GM19025 (cell line): ENCODE results near the gene MAP3K4.

Experiments used
- ATAC-seq: cut with Tn5 transposase; IDR thresholded peaks from one replicate; pipeline ENCODE4 v1.9.1; 2021; ENCODE audit warnings: mild to moderate bottlenecking, low read depth, moderate library complexity; ENCODE audit not compliant: unreplicated experiment

MAP3K4 gene, protein sequence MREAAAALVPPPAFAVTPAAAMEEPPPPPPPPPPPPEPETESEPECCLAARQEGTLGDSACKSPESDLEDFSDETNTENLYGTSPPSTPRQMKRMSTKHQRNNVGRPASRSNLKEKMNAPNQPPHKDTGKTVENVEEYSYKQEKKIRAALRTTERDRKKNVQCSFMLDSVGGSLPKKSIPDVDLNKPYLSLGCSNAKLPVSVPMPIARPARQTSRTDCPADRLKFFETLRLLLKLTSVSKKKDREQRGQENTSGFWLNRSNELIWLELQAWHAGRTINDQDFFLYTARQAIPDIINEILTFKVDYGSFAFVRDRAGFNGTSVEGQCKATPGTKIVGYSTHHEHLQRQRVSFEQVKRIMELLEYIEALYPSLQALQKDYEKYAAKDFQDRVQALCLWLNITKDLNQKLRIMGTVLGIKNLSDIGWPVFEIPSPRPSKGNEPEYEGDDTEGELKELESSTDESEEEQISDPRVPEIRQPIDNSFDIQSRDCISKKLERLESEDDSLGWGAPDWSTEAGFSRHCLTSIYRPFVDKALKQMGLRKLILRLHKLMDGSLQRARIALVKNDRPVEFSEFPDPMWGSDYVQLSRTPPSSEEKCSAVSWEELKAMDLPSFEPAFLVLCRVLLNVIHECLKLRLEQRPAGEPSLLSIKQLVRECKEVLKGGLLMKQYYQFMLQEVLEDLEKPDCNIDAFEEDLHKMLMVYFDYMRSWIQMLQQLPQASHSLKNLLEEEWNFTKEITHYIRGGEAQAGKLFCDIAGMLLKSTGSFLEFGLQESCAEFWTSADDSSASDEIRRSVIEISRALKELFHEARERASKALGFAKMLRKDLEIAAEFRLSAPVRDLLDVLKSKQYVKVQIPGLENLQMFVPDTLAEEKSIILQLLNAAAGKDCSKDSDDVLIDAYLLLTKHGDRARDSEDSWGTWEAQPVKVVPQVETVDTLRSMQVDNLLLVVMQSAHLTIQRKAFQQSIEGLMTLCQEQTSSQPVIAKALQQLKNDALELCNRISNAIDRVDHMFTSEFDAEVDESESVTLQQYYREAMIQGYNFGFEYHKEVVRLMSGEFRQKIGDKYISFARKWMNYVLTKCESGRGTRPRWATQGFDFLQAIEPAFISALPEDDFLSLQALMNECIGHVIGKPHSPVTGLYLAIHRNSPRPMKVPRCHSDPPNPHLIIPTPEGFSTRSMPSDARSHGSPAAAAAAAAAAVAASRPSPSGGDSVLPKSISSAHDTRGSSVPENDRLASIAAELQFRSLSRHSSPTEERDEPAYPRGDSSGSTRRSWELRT (N-terminal part only)

DNA sequence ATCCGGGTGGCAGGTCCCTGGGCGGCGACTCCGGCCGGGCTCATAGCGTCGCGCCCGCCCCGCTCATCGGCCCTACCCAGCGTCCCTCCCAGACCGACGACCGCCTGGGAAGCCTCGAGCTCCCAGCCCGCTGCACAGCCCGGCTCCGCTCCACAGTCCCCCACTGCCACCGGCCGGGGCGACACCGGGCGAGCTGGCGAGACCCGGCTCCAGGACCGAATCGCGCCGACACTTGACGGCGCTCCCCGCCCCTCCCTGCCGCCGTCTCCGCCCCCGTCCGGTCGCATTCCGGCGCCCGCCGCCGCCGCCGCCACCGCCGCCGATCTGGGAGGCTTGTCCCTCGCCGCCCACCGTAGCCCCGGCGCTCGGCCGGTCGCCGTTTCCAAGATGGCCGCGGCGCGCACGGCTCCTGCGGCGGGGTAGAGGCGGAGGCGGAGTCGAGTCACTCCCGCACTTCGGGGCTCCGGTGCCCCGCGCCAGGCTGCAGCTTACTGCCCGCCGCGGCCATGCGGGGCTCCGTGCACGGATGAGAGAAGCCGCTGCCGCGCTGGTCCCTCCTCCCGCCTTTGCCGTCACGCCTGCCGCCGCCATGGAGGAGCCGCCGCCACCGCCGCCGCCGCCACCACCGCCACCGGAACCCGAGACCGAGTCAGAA, at the start of gene MAP3K4:
Gene MAP3K4 (plus strand): TSS at position 364 of the 655 bp plus-strand sequence. CDS start 163 bp downstream, at position 527.
- ATAC-seq, result peak; percentile 62

DNA sequence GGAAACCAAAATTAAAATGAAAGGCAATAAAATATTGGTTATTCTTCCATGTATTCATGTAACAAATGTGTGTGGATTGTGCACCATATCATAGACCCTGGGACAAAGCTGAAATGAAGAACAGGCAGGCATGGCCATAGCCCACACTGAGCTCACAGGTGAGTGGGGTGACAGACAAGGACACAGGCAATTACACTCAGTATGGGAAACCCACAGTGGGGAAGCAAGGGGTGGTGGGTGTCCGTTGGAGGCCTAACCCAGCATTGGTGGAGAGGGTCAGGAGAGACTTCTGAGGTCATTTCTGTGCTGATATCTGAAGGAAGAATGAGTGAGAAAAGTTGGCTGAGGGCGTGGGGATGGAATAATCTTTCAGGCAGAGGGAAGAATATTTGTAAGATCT, 47.6 kb upstream of the MAP3K4 start:
- no peak for ATAC-seq

DNA sequence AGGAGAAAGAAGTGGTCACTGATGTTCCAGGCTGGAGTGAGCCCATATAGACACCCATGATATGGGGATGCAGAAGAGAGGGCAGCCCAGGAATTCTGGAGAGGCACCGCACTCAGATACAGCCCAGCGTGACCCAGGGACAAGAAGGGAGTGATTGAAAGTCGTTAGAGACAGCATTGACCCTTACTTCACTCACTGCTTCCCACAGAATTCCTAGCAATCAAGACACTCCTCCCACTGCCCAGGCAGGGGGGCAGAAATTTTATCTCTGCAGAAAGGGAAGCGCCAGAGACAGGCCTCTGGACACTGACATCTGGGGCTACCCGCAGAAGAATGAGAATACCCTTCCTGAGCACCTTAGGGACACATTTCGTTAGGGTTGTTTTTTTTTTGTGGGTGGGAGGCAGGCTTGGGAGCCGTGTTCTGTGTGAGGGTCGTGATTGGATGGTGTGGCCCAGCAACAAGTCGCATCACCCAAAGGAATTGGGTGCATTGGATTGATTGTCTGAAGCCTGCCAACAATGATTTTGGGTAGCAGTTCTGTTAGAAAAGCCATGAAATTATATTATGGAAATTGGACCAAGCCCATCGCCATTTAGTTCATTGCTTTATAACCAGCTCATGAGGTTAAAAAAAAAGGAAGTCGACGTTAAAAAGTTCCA, 45.9 kb upstream of the MAP3K4 start:
- no peak for ATAC-seq

DNA sequence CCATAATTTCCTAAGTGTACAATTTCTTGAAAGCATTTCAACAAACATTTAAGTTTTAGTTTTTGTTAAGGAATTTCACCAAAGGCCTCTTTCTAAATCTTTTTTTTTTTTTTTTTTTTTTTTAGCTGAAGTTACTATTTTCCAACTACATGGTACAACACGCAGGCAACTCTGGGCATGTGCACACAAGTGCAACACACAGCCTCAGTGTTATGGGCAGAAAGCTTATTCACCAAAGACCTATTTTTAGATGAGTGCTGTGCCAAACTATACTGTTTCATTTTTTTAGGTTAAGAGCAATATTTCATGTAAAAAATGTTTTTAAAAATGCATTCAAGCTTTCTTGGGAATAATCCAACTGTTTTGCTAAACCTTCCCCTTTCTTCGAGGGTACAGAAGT, 42.0 kb upstream of the MAP3K4 start:
- no peak for ATAC-seq

DNA sequence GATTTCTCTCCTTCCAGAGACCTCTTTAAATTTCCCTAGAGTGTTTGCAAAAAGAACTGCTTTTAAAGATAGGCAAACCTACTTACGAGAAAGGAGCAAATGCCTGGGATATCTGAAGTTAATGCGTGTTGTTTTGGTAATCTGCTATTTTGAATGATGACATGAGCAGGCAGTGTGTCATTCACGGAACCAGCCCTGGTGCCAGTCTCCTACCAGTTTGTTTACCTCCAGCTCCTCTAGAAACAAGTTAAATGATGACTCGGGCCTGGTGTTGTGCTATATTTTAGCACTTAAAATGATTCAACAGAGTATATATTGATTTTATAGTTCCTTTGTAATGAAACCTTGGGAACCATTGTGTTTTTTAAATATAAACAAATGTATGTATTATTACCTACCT, 41.1 kb upstream of the MAP3K4 start:
- no peak for ATAC-seq

DNA sequence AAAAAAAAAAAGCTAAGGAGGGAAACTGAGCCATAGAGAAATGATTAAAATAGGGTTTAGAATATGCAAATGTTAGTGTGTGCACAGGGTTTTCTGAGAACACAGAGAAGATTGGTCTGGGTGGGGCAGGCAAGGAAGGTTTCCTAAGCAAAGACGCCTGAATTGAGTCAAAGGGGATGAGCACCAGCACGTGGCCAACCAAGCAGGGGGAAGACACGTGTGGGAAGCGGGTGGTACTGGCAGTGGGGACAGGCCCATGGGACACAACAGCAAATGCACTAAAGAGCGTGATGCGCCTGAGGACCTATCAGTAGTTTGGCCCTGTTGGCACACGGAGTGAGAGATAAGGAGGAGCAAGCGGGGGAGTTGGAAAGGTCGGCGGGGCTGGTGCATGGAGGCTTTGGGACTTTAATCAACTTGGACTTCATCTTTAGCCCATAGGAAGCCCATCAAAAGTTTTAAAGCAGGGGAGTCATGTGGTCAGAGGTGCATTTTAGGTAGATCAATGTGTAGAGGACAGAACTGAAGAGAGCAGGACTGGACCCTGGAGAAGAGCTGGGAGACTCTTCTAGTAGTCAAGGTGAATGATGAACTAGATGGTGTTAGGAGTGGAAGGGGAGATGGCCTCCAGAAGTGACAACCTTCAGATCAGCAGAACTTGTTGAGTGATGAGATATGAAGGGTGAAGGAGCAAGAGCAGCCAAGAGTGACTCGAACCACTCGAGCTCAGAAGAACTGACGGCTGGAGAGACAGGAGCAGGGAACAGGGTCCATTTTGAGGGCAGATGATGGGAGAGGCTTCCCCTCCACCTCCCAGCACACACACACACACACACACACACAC, 40.2 kb upstream of the MAP3K4 start:
- ATAC-seq, result no peak

DNA sequence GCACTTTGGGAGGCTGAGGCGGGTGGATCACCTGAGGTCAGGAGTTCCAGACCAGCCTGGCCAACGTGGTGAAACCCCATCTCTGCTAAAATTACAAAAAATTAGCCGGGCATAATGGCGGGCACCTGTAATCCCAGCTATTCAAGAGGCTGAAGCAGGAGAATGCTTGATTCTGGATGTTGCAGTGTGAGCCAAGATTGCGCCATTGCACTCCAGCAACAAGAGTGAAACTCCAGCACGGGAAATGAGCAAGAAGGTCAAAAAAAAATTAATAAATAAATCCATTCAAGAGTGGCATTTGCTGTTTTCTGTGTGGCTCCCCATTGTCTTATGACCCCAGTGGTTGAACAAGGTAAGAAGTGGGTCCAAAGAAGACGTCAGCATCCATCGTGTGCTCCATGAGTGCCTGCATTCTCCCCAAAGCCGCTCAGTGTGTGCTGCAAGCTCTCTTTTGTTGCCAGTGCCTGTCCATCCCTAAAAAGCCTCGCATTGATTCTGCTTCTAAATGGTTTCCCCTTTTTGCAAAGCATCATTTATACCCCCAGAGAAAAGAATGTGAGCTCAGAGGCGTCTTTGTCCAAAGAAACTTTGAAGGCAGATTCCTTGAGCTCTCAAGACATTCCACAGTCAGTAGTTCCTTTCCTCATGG, 38.8 kb upstream of the MAP3K4 start:
- ATAC-seq, result no peak

DNA sequence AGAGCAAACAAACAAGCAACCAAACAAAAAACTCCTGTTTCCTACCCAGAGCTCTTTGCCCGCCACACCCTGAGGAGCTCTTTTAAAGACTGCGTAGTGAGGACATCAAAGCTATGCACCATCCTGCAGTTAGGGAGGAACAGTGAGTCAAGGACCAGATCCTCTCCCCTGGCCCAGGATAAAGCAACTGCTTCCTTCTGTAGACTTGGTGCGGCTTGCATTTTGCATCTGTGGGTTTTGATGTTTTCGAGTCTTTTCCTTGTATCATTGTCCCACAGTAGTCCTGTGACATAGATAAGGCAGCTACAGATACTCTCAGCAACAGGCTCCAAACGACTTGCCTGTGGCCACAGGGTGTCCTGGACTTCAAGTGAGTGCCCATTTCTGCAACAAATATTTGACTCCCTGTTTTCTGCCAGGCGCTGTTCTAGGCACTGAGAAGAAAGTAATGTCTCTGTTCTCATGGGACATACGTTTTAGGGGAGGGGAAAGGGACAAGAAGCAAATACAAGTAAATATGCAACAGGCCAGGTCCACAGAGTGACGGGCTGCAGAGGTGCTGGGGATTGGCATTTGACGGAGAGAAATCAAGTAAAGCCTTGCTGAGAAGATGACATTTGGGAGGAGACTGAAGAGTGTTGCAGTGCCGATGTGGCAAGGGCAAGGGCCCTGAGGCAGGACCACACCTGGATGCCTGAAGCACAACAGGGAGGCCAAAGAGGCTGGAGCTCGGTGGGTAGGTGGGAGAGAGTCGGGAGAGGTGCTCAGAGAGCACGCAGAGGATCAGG, 35.9 kb upstream of the MAP3K4 start:
- ATAC-seq, result no peak

DNA sequence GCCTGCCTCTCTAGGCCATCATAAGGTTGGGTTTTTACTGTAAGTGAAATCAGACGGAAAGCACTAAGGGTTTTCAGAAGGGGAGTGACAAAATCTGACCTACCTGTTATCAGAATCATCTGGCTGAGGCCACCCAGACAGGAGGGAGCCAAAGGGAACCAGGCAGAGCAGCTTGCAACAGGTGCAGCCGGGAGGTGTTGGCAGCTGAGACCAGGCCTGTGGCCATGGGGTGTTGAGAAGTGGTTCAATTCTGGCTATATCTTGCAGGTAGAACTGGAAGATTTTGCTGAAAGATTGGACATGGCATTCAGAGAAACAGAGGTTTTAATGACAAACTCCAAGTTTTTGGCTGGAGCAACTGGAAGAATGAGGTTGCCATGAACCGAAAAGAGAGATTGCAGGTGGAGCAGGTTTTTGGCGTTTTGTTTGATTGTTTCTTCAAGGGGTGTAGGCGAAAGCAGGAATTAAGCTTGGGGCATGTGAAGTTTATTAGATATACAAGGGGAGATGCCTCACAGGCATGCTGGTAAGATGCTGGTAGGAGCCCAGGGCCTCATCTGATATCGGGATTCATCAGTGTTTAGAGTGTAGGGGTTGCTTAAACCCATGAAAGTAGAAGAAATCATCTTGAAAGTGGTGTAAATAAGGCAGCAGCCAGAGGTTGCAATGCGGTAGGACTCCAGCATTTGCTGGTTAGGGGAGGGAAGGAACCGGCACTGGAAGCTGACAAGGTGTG, 35.1 kb upstream of the MAP3K4 start:
- no peak for ATAC-seq

DNA sequence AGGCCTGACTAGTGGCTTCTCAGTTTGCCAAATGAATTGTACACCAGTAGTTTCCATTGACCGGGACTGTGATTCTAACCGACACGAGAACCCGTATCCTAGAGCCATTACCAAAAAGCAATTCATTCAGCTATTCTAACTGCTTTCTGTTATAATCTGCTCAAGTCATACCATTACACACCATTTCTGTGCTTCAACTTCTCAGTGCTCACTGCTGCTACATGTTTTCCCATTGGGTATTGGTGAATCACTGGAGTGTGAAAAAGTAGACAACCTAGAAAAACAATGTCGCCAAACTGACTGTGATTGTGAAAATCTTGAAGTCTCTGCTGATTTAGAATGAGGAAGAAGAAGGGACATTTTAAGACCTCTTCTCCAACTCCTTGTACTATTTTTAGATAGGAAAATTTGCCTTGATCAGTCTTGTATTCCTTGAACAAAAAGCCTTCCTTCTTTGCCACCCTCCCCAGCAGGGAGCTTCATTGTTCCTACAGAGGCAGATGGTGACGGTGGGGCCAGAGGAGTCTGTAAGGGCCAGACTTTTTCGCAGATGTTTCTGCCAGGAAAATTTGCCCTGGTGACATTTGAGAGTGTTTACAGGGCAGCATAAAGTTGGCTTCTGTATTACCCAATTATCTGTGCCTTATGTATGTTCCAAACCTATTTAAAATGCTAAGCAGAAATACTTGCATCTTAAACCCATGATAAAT, 31.7 kb upstream of the MAP3K4 start:
- ATAC-seq, result no peak

DNA sequence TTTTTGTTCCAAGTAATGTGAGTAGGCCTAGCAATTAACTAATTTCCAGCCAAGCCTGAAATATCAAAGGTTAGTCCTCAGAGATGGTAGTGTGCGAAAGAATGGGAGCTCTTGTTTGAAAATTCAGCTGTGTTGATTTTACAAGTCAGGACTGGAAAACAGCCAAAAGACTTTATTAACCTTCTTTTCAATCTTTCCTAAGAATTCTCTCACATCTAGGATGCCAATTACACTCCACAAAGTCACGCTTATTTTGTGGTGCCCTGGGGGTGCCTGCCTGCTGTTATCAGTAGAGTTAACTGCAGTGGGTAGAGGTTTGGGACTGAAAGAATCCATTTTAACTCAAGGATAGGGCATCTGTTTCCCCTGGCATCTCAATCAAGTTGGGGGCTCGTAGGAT, 30.7 kb upstream of the MAP3K4 start:
- no peak for ATAC-seq

DNA sequence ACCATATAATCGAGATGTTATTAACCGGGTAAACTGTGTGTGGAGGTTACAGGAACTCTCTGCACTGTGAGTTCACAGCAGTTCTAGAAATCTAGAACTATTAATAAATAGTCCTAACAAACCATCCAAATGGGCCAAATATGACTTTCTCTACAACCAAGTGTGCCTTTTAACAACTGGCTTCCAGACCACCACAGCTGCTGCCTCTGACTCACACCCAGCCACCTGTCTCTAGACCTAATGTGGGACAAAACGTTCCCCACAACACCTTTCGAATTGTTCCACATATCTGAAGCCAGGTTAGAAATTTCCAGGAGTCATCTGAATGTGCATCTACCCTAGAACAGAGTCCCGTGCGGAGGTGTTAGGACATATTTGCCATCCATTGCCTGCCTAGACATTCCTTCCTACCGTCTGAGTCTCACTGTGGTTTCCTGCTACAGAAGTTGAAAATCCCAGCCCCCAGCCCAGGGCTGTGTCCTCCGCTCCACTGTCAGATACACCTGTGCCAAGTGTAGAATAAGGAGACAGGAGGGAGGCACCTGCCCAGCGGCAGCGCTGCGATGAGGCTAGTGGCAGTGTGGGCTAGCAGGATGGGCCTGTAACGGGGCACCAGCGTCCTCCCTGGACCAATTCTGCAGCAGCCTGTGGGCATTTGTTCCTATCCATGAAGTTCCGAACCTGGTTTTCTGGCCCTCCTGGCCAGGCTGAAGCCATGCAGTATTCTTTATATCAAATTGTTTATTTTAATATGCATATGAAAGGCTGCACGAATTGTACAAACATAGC, 28.5 kb upstream of the MAP3K4 start:
- no peak for ATAC-seq

DNA sequence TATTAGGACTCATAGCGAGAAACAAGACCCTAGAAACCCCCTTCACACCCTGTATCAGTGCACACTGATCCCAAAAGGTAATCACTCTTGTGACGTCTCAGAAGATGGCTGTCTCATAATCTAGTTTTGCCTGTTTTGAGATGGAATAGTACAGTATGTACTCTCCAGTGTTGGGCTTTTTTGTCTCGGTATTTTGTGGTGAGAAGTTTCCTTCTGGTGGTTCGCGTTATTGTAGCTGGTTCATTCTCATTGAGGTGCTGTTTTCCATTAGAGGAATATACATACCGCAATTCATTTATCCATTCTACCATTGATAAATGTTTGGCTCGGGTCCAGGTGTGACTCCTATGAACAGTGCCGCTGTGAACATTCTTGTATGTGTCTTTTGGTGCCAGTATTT, 27.9 kb upstream of the MAP3K4 start:
- ATAC-seq, result no peak

DNA sequence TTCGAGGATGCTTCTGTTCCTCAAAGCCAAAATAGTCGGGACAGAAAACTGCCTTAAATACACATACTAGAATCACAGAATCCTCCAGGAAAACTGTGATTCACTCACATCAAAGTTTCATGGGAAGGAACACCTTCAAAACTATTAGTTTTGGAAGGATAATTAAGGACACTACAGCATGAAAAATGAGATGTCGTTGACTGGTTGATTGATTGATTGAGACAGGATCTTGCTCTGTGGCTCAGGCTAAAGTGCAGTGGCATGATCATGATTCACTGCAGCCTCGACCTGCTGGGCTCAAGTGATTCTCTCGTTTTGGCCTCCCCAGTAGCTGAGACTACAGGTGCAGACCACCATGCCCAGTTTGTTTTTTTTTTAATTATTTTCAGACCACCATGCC, 25.7 kb upstream of the MAP3K4 start:
- ATAC-seq, result no peak

DNA sequence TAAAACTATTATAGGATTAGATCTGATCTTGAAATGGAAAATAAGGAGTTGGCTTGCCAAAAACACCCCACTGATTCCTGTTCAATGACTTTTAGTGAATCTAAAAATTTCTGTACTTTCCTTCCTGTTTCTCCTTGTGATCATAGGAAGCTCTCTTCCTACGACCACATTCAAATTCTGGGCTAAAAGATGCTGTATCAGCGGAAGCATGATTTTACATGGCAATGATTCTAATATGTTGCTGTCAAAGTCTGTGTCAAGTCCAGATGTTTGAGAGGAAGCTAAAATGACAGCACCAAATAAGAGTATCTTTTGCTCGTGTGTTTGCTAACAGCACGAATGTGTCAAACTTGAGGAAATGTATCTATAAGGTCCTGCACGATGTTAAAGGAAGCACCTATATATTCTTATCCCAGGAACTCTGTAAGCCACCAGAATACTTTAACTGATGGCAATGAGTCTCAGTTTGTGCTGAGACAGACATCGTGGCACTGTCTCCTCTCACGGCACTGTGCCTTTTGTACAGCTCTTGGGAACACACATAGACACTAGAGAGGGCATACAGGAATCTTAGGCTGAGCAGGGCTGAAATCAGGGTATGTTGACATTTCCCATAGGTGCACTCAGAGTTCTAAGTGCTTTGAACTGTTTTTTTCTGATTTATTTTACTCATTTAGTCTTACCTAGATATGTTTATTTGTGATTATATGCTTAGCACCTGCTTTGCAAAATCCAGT, 24.9 kb upstream of the MAP3K4 start:
- ATAC-seq, result no peak
